Dendritic cell treated with granulocyte-macrophage colony-stimulating factor and Interleukin-4, amounts not matched to agents 40 ng/mL and 50 ng/mL, for 4 days (primary cell): ENCODE data around the gene PLSCR5.

Experiments
- H3K27ac Mint-ChIP-seq: one replicate; pipeline ENCODE4 v1.8.0; 2022; ENCODE audit warnings: mild to moderate bottlenecking, mixed read lengths
- H3K27me3 Mint-ChIP-seq: one replicate; pipeline ENCODE4 v1.8.0; 2022; ENCODE audit warnings: mild to moderate bottlenecking, mixed read lengths
- H3K36me3 Mint-ChIP-seq: one replicate; pipeline ENCODE4 v1.8.0; 2022; ENCODE audit warnings: low read depth, mixed read lengths
- H3K4me1 Mint-ChIP-seq: one replicate; pipeline ENCODE4 v1.8.0; 2022; ENCODE audit warnings: low read depth, mixed read lengths
- H3K4me3 Mint-ChIP-seq: one replicate; pipeline ENCODE4 v1.8.0; 2022; ENCODE audit warnings: mild to moderate bottlenecking, moderate library complexity, mixed read lengths
- H3K9me3 Mint-ChIP-seq: one replicate; pipeline ENCODE4 v1.8.0; 2022; ENCODE audit warnings: mixed read lengths
- intact Hi-C: fragments of 100-400 bp; cut with micrococcal nuclease; formaldehyde crosslinking; loops from one replicate; pipeline ENCODE4 v1.15.0; 2022

Gene PLSCR5

DNA sequence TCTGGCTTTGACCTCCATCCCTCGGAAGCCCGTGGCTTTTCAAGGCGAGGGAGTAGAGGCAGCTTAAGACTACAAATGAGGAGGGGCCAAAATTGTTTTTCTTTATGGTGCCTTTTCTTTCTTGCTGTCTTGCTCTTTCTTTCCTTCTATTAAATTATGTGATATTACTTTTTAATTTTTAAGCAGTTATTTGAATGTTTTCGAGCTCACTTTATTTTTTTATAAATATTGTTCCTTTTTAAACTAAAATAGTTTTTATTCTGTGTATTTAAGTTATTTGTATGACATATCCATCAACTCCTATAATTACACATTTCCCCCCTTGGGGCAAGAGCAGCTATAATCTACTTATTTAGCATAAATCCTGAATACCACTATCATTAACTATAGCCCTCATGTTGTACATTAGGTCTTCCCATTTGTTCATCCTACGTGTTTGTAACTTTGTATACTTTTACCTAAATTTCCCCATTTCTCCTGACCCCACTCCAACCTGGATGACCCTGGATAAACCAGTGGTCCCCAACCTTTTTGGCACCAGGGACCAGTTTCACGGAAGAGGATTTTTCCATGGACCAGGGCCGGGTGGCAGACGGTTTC is 60.1 kb downstream of the PLSCR5 start:
- peak overlapping the region; percentile 83 for H3K4me3 Mint-ChIP-seq

DNA sequence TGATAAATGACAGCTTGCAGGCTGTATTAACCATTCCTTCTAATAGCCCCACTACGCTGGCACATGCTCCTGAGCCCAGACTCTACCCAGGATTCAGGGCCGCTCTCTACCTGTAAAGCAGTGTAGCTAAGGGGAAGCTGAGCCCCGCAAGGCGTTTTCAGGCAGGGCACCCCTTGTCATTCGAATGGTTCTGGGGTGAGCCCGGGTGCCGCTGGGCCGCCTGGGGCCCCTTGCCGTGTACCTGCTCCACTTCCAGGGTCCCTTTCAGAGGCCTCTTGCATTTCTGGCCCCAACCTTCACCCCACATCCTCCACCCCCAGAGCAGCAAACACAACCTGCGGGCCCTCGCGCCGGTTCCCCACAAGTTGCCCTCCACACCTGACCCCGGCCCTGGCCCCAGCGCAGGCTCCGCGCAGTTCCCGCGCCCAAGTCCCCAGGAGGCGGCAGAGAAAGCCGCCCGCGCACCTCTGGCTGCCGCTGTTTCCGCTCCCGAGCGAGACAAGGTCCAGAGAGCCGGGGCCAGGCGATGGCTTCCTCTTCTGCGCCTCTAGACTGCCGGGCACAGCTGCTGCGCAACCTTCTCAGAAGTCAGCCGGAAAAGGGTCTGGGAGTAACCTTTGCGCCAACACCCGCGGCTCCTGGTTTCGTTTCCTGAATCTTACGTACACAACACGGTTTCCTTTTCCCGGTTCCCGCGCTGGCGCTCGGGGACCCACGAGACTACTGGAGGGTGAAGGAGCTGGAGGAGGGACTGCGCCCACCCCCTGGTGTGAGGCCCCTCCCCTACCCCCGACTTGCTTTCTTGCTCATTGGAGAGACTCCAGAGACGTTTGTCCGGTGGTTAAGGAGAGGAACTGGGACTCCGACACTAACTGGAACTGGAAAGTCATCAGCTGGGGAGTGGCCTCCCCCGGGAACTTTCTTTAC is 60.9 kb downstream of the PLSCR5 start, which contains the start of gene PLSCR1:
Gene PLSCR1 (minus strand): TSS at position 606 of the 927 bp plus-strand sequence. CDS start 8,055 bp downstream, outside the sequence.
- no peaks in the 10 kb centered on the region for H3K9me3 Mint-ChIP-seq
- peak within 1 kb of the TSS; percentile 83 for H3K4me3 Mint-ChIP-seq
- H3K4me1 Mint-ChIP-seq: peaks cover 44% of the 10 kb centered on the region
- no peaks in the 10 kb centered on the region for H3K27me3 Mint-ChIP-seq
- peaks cover 6% of the 10 kb centered on the region for H3K36me3 Mint-ChIP-seq
- intact Hi-C loops: loop anchor here (1.0 to 2.0 kb wide), 2 partner anchors 38 to 75 kb away; partner anchors contain the start of gene PLSCR2
- H3K27ac Mint-ChIP-seq: peak within 1 kb of the TSS; percentile 95

More for the DNA sequence above, 60.1 kb downstream of the PLSCR5 start:
- peaks cover 48% of the 10 kb centered on the region for H3K4me1 Mint-ChIP-seq
- H3K27ac Mint-ChIP-seq: peak overlapping the region; percentile 95
- no peaks in the 10 kb centered on the region for H3K27me3 Mint-ChIP-seq
- intact Hi-C loops: loop anchor here (1.0 to 2.0 kb wide), 2 partner anchors 39 to 76 kb away; partner anchors contain the start of gene PLSCR2
- peaks cover 6% of the 10 kb centered on the region for H3K36me3 Mint-ChIP-seq
- H3K9me3 Mint-ChIP-seq: no peaks in the 10 kb centered on the region

DNA sequence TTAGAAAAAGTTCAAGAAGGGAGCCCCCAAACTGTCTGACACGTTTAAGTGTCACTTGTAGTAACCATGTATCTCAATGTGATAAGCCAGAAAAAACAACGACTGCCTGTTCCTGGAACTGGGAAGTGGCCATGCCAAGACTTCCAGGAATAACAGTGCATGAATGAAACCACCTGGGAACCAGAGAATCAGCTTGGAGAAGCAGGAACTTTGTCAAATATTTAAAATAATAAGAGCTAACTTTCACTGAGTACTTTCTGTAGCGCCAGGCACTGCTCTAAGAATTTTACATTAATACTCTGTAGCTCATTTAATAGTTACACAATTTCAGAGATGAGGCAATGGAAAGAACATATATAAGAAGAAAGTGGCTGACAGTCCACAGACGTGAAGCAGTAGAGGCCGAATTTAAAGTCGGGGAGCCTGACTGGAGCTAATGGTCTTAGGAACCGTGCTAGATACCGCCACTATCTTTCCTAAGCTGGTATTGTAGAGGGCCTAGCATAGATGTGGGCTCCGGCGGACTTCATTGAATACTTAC is 61.6 kb downstream of the PLSCR5 start:
- Mint-ChIP-seq H3K4me1 (peaks cover 47% of the 10 kb centered on the region), H3K27me3 (no peaks in the 10 kb centered on the region)

DNA sequence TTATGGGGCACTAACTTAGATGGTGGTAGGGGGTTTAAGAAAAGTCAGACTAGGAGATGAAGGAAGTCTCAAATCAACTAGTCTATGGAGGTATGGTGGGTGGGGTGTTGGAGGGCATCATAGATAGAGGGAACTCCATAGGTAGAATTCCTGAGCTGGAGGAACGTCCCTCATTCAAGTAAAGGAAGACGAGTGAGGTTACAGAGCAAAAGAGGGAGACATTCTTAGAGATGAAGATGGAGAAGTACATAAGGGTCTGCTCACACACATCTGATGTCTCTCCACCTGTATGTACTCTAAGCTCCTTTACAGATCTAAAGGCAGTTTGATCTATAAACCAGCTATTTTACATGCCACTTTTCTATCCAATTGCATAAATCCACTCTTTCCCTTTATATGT is 62.2 kb downstream of the PLSCR5 start:
- Mint-ChIP-seq H3K4me3 (peak overlapping the region; percentile 83), H3K27ac (peak overlapping the region; percentile 95), H3K27me3 (no peaks in the 10 kb centered on the region), H3K36me3 (peaks cover 6% of the 10 kb centered on the region), H3K9me3 (no peaks in the 10 kb centered on the region), H3K4me1 (peaks cover 47% of the 10 kb centered on the region)
- intact Hi-C loops: no loop called here

More for the DNA sequence above, 61.6 kb downstream of the PLSCR5 start:
- H3K9me3 Mint-ChIP-seq: no peaks in the 10 kb centered on the region
- intact Hi-C loops: loop anchor here (1.0 to 2.0 kb wide), 2 partner anchors 37 to 75 kb away; partner anchors contain the start of gene PLSCR2
- peak overlapping the region; percentile 83 for H3K4me3 Mint-ChIP-seq
- H3K27ac Mint-ChIP-seq: peak overlapping the region; percentile 95
- peaks cover 6% of the 10 kb centered on the region for H3K36me3 Mint-ChIP-seq

DNA sequence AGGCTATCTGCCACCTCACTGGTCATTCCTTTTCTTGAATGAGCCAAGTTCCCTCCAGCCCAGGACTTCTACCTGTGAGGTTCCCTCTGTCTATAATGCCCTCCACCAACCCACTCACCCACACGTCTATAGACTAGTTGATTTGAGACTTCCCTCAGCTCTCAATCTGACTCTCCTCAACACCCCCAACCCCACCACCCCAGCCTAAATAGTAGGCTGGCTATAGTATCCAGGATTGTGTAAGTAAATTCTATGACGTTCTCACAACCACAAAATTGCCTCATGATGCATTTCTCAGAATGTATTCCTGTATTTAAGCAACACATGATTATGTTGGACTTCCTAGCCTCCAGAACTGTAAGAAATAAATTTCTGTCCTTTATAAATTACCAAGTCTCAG is 63.0 kb downstream of the PLSCR5 start:
- Mint-ChIP-seq H3K27ac (peak overlapping the region; percentile 95), H3K4me3 (peak overlapping the region; percentile 62), H3K36me3 (peaks cover 11% of the 10 kb centered on the region), H3K4me1 (peaks cover 52% of the 10 kb centered on the region), H3K27me3 (no peaks in the 10 kb centered on the region), H3K9me3 (peaks cover 4% of the 10 kb centered on the region)
- intact Hi-C loops: no loop called here

DNA sequence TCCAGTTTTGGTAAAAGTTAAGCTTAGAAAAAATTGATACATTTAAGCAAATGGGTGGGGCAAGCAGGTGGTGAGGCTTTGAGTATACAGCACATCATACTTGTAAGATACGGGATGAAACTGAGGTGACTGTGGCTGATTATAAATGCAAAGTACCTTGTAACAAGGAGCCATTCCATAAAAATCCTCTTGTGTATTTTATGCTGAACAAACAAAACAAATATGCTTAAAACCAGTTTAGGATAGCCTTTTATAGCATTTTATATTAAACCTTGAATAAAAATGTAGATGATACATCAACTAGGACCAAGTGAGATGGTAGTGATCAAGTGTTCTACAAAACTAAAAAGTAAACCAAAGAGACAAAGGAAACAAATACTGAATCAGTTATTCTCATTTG is 64.2 kb downstream of the PLSCR5 start:
- peaks cover 8% of the 10 kb centered on the region for H3K9me3 Mint-ChIP-seq
- no peak overlapping the region for H3K4me3 Mint-ChIP-seq
- H3K27ac Mint-ChIP-seq: peak overlapping the region; percentile 72
- H3K4me1 Mint-ChIP-seq: peaks cover 55% of the 10 kb centered on the region
- peaks cover 16% of the 10 kb centered on the region for H3K36me3 Mint-ChIP-seq
- no peaks in the 10 kb centered on the region for H3K27me3 Mint-ChIP-seq
- intact Hi-C loops: no loop called here

DNA sequence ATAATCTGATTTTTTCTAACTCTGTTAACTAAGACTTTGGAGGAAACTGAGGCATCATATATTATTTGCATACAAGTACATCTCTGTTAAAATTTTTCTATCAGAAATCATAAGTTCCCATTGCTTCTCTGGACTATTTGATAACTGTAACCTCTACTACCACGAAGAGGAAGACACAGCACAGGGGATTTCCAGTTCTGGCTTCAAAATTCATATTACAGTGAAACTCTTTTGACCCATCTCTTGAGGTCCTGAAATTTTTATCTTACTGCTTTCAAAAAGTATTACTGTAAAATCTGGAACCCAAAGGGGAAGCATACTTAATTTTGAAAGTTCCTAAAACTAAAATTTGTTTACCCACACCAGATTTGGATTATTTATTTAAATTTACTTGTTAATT is 64.9 kb downstream of the PLSCR5 start:
- H3K27ac Mint-ChIP-seq: peak overlapping the region; percentile 72
- peaks cover 8% of the 10 kb centered on the region for H3K9me3 Mint-ChIP-seq
- intact Hi-C loops: no loop called here
- peaks cover 16% of the 10 kb centered on the region for H3K36me3 Mint-ChIP-seq
- peaks cover 54% of the 10 kb centered on the region for H3K4me1 Mint-ChIP-seq
- no peak overlapping the region for H3K4me3 Mint-ChIP-seq
- no peaks in the 10 kb centered on the region for H3K27me3 Mint-ChIP-seq

DNA sequence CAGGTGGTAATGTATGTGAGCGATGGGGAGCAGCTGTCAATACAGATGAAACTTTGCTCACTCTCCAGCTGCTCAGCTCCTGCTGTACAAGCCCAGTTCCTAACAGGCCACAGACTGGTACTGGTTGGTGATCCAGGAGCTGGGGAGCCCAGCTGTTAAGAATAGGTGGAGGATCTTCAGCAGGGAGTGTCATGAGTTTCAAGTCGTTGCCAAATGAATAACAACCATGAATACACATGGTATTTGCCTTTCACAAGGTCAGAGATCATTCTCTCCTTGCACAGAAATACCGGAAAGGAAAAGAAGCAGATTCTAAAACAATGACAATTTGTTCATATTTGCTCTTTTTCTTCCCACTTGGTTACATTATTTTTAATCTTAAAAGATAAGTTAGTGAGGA is 65.8 kb downstream of the PLSCR5 start:
- Mint-ChIP-seq H3K4me1 (peaks cover 56% of the 10 kb centered on the region), H3K9me3 (peaks cover 8% of the 10 kb centered on the region), H3K27ac (peak overlapping the region; percentile 39), H3K36me3 (peaks cover 13% of the 10 kb centered on the region), H3K27me3 (no peaks in the 10 kb centered on the region), H3K4me3 (no peak overlapping the region)
- intact Hi-C loops: no loop called here

DNA sequence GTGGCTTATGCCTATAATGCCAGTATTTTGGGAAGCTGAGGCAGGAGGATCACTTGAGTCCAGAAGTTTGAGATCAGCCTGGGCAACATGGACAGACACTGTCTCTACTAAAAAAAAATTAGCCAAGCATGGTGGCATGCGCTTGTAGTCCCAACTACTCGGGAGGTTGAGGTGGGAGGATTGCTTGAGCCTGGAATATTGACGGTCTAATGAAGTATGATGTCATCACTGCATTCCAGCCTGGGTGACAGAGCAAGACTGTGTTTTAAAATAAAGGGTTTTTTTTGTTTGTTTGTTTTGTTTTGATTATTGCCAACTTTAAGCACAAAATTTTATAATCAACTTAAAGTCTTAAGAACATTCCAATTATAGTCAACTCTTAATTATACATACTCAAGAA is 67.5 kb downstream of the PLSCR5 start:
- H3K27me3 Mint-ChIP-seq: no peaks in the 10 kb centered on the region
- no peak overlapping the region for H3K4me3 Mint-ChIP-seq
- peaks cover 8% of the 10 kb centered on the region for H3K9me3 Mint-ChIP-seq
- peaks cover 16% of the 10 kb centered on the region for H3K36me3 Mint-ChIP-seq
- intact Hi-C loops: loop anchor here (1.0 kb wide), 1 partner anchor 27 kb away; no protein-coding TSS in a partner anchor
- H3K27ac Mint-ChIP-seq: peak overlapping the region; percentile 74
- peaks cover 47% of the 10 kb centered on the region for H3K4me1 Mint-ChIP-seq

DNA sequence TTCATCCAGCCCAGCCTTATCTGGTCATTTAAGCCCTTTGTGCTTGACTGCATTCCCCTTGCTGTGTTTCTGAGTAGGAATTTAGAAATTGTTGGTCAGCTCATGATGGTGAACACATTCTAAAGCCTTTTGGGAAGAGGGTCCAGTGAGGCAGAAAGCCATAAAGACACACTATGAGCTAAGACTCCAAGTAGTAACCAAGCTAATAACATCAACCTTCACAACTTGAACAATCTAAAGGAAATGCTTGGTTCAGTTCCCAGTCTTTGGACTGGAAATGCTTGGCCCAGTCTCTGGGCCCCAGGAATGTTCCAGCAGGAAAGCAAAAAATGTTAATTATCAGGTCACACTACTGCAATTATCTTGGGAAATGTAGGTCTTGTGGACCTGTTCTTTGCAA is 68.5 kb downstream of the PLSCR5 start:
- no peaks in the 10 kb centered on the region for H3K27me3 Mint-ChIP-seq
- intact Hi-C loops: loop anchor here (1.0 kb wide), 1 partner anchor 26 kb away; no protein-coding TSS in a partner anchor
- H3K27ac Mint-ChIP-seq: no peak overlapping the region
- H3K36me3 Mint-ChIP-seq: peaks cover 16% of the 10 kb centered on the region
- peaks cover 38% of the 10 kb centered on the region for H3K4me1 Mint-ChIP-seq
- no peak overlapping the region for H3K4me3 Mint-ChIP-seq
- H3K9me3 Mint-ChIP-seq: peaks cover 8% of the 10 kb centered on the region
